ENCODE results near the gene MCEMP1.

GRCh38 chr19:7701049-7701653, 24.3 kb downstream of the MCEMP1 start:
- no peak for TF ChIP-seq CTCF (IDR thresholded peaks at IDR 0.05)
- TF ChIP-seq EP300 (IDR thresholded peaks at IDR 0.05), result no peak
